GM12864 (cell line): Measurements from ENCODE around the gene SUSD4.

Source experiments
- DNase-seq: peaks from one replicate; pipeline ENCODE4 v3.0.0-alpha.2; 2011; ENCODE audit warnings: low read depth
- H3K4me3 ChIP-seq: 2 replicates; pipeline ENCODE4 v1.5.1; 2011; ENCODE audit warnings: mild to moderate bottlenecking, low read depth, low read length, control low read depth
- TF ChIP-seq, protein P1 (sequence below): IDR thresholded peaks from 2 replicates; pipeline ENCODE4 v1.5.1; 2011; ENCODE audit warnings: low read depth, mild to moderate bottlenecking, moderate library complexity, low read length, control low read depth, inconsistent platforms; ENCODE audit errors: missing control alignments

The SUSD4 gene

DNA sequence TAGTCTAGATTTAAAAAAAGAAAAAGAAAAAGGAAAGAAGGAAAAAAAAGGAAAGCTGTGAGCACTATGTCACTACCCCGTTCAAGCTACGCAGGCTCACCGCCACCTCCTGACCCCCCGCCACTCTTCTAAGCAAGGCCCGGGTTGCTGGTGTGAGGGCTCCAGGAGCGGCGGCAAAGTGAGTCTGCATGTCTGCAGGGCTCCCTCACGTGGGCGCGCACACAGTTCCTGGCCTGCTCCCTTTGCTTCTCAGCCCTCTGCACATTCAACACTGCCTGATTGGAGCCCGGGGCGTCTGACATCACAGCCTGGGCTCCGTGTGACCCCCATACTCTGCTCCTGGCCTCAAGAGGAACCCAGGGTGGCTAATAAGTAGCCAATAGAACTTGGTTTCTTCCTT lies 139.5 kb downstream of the SUSD4 start:
- H3K4me3 ChIP-seq: no peak overlapping the region
- DNase-seq: no peak
- TF ChIP-seq, protein P1, sequence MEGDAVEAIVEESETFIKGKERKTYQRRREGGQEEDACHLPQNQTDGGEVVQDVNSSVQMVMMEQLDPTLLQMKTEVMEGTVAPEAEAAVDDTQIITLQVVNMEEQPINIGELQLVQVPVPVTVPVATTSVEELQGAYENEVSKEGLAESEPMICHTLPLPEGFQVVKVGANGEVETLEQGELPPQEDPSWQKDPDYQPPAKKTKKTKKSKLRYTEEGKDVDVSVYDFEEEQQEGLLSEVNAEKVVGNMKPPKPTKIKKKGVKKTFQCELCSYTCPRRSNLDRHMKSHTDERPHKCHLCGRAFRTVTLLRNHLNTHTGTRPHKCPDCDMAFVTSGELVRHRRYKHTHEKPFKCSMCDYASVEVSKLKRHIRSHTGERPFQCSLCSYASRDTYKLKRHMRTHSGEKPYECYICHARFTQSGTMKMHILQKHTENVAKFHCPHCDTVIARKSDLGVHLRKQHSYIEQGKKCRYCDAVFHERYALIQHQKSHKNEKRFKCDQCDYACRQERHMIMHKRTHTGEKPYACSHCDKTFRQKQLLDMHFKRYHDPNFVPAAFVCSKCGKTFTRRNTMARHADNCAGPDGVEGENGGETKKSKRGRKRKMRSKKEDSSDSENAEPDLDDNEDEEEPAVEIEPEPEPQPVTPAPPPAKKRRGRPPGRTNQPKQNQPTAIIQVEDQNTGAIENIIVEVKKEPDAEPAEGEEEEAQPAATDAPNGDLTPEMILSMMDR: no peak

- DNase-seq: no peak
- no peak overlapping the region for H3K4me3 ChIP-seq
- TF ChIP-seq, protein P1: no peak
Observed at GRCh38 chr1:223223091-223223995, 140.6 kb downstream of the SUSD4 start.

GRCh38 chr1:223222377-223222776 lies 141.6 kb downstream of the SUSD4 start:
- no peak for DNase-seq
- H3K4me3 ChIP-seq: no peak overlapping the region
- TF ChIP-seq, protein P1: no peak

GRCh38 chr1:223221686-223222085 lies 142.3 kb downstream of the SUSD4 start:
- H3K4me3 ChIP-seq: no peak overlapping the region
- no peak for DNase-seq
- TF ChIP-seq, protein P1: no peak

- DNase-seq: no peak
- no peak overlapping the region for H3K4me3 ChIP-seq
- TF ChIP-seq, protein P1: no peak
Observed at GRCh38 chr1:223219846-223220610, 143.9 kb downstream of the SUSD4 start.

DNA sequence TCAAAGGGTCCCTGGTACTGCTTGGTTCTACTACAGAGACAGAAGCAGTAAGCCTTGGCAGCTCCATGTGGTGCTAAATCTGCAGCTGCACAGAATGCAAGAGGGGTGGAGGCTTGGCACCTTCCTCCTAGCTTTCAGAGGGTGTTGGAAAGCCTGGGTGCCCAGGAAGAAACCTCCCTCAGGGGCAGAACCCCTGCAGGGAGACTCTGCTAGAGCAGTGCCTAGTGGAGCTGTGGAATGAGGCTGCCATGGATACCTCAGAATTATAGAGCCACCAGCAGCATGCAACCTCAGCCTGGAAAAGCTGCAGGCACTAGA lies 144.7 kb downstream of the SUSD4 start:
- TF ChIP-seq, protein P1: no peak
- H3K4me3 ChIP-seq: no peak overlapping the region
- DNase-seq: no peak
